HTR-8/SVneo (cell line): ENCODE results near the gene MCRIP2.

ENCODE experiments used
- DNase-seq: peaks from one replicate; pipeline ENCODE4 v3.0.0; 2011; ENCODE audit warnings: low spot score, mixed read lengths; ENCODE audit not compliant: insufficient read length
- FAIRE-seq: peaks from 2 replicates; lab custom pipeline; 2011; peaks lifted over from hg19 to GRCh38; lab: Jason Lieb, UNC

Gene MCRIP2

DNA sequence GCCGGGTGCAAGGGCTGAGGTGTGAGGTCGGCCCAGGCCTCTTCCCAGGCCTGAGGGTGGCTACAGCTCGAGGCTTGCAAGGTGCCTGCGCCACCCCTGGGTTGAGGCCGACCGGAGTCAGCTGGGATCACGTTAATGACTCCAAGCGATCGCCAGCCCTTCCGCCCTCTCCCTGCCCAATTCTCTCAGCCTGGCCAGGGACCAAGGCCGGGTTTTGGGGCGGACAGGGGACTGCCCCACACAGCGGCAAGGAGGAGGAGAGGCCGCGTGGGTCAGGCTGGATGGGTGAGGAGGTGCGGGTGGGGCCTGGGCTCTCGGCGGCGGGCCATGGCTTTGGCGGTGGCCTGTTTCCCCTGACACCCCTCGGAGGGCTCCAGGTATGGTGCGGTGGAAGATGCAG, 51.7 kb downstream of the MCRIP2 start:
- DNase-seq (no peak), FAIRE-seq (no peak)

DNA sequence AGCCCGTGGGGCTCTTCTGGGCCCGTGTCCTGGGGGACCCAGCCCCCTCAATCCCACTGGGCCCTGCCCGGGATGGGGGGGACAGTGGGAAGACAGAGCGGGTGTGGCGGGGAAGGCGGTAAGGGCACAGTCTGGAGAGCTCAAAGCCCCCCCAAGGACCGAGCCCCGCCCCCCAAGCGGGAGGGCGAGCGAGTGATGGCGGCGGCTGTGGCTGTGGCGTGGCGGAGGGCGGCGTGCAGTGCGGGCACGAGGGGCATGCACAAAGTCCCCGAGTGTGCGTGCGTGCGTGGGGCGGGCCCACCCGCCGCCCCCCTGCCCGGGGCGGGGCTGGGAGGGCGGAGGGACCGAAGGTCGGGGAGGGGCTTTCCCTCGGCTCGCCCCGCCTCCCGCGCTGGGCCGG, 52.1 kb downstream of the MCRIP2 start:
- DNase-seq (no peak), FAIRE-seq (no peak)

DNA sequence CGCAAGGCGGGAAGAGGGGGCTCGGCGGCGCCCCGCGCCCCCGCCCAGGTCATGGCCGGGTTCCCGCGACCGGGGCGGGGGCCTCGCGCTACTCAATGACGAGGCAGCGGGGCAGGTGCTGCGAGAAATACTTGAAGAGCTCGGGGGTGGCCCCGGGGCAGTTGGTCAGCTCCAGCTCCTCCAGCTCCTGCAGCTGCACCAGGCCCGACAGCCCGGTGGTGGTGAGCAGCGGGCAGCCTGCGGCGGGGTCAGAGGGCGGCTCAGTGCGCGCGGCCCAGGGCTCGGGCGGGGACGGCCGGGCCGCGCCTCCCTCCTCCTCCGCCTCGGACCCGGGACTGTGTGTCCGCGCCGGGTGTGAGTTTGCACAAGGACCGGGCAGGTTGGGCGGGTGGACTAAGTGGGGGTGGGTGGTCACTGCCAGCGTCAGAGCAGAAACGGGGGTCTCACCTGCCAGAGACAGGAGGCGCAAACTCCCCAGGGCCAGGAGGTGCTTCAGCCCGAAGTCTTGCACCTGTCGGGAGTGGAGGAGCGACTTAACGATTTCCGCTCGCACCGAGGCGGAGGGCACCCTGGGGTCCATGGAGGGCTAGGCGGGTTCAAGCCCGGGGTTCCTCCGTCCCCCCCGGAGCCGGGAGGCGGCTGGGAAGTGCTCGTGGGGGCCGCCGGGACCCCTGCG, 52.7 kb downstream of the MCRIP2 start:
- no peak for FAIRE-seq

DNA sequence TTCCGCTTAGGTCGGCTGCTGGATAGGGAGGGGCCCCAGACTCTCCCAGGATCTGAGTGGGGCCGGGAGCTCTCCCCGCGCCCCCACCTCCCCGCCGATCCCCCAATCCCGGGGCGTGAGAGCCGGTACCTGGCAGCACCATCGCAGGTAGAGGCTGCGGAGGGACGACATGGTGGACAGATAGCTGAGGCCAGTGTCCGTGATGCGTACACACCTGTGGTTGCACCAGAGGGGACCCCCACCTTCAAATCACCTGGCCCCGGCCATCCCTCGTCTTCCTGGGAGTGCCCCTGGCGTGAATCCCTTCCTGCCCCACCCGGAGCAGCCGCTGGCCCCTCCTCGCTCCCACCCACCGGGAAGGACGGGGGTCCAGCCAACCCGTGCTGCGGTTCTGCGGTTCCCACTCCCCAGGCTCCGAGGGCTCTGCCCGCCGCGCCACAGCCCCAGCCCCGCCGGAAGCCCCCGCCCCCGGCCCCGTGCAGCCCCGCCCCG, 53.3 kb downstream of the MCRIP2 start:
- DNase-seq = no peak
- FAIRE-seq = no peak

More for the DNA sequence above, 52.7 kb downstream of the MCRIP2 start:
- no peak for DNase-seq

DNA sequence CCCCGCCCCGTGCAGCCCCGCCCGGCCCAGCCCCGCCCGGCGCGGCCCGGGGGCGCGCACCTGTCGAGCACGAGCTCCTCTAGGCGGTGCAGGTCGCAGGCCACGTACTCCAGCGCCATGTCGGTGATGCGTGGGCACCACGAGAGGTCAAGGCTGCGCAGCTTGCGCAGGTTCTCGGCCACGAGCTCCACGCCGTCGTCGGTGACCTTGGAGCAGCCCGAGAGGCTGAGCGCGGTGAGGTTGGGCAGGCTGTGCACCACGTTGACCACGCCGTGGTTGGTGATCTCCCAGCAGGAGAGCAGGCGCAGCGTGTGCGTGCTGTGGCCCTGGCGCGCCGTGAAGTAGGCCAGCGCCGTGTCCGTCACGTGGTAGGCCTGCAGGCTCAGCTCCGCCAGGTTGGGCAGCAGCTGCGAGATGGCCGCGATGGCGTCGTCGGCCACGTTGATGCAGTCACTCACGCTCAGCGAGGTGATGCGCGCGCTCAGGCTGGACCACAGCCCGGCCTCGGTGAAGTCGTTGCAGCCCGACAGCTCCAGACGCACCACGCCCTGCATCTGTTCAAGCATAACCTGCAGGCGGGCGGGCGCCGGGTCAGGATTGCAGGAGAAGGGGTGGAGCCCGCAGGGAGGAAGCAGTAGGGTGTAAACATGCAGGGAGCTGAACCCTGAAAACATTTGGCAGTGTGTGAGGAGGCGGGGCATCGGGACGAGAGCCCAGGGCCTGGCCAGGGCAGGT, 53.9 kb downstream of the MCRIP2 start:
- FAIRE-seq (peak; percentile 13), DNase-seq (no peak)
